Gastroesophageal sphincter (tissue), 4 donors: Measurements from ENCODE around the gene ZNF280D. TPM values are rescaled to one million over a fixed set of nuclear protein-coding genes. Genes with fewer than 3 reads are reported as not detected.

Experiments used
- ATAC-seq: fragments of 150-250 bp; one replicate; pipeline ENCODE4 v1.9.1; 2016; ENCODE audit warnings: mild to moderate bottlenecking, moderate library complexity
- H3K27ac ChIP-seq, 4 donors: fragments of 200-600 bp; sonication (generic) in 3 of 4; 1 replicate in 3 of 4; 2 replicates in 1 of 4; pipeline ENCODE4 v1.5.1; 2016 to 2019
- H3K27me3 ChIP-seq: fragments of 200-600 bp; sonication (generic); one replicate; pipeline ENCODE4 v1.5.1; 2019
- H3K36me3 ChIP-seq, 2 donors: fragments of 200-600 bp; sonication (generic); one replicate each; pipeline ENCODE4 v1.5.1; 2019; ENCODE audit warnings: control low read depth in 1 of 2
- H3K4me1 ChIP-seq, 3 donors: fragments of 200-600 bp; sonication (generic); 1 replicate in 2 of 3; 2 replicates in 1 of 3; pipeline ENCODE4 v1.5.1; 2016 to 2019; ENCODE audit warnings: control low read depth in 2 of 3
- H3K4me3 ChIP-seq, 2 donors: fragments of 200-600 bp; sonication (generic); one replicate each; pipeline ENCODE4 v1.5.1; 2019; ENCODE audit warnings: mild to moderate bottlenecking in 1 of 2, moderate library complexity in 1 of 2
- H3K9me3 ChIP-seq, 3 donors: fragments of 200-600 bp; sonication (generic); one replicate each; pipeline ENCODE4 v1.5.1; 2017 to 2019; ENCODE audit warnings: control low read depth in 2 of 3
- EP300 ChIP-seq: sonication (generic); formaldehyde crosslinking; IDR thresholded peaks from one replicate; pipeline ENCODE4 v1.6.1; 2017; ENCODE audit warnings: antibody characterized with exemption, mild to moderate bottlenecking
- POLR2A ChIP-seq, 2 donors: fragments of 450-650 bp; IDR thresholded peaks; one replicate each; pipeline ENCODE4 v1.6.1; 2017; ENCODE audit warnings: antibody characterized with exemption in 2 of 2, mild to moderate bottlenecking in 2 of 2, moderate library complexity in 1 of 2
- POLR2AphosphoS5 ChIP-seq: sonication (generic); formaldehyde crosslinking; IDR thresholded peaks from one replicate; pipeline ENCODE4 v1.6.1; 2017; ENCODE audit warnings: antibody characterized with exemption
- WGBS, 2 donors: methylation state at CpG; one replicate each; pipeline ENCODE4 v1.1.5; 2018; ENCODE audit warnings: low coverage in 1 of 2; 5-methylcytosine and 5-hydroxymethylcytosine counted together
- total RNA-seq, 4 donors: library from RNA; depleted of rRNA; stranded (reverse); fragments of >200 nt; gene quantifications; one replicate each; pipeline ENCODE4 v1.1.0, GENCODE V29; 2016
- TF ChIP-seq, protein P1 (sequence below), 4 experiments: fragments of 200-600 bp in 2 of 4; fragments of 450-650 bp in 2 of 4; sonication (generic) in 1 of 4; IDR thresholded peaks; one replicate each; pipeline ENCODE4 v1.5.1; 2017 to 2019; ENCODE audit warnings: antibody characterized with exemption in 4 of 4, mild to moderate bottlenecking in 2 of 4, moderate library complexity in 2 of 4

ZNF280D gene
- total RNA-seq, 4 donors from 2014 or later, result 51.3 to 139 (median 69.1) TPM

GRCh38 chr15:56724232-56724631 is 9.1 kb downstream of the ZNF280D start:
- Histone ChIP-seq H3K27me3 (no peaks in the 10 kb centered on the region), H3K4me3 (no peak overlapping the region), H3K36me3 (peaks cover 0 to 4% of the 10 kb centered on the region in 2 donors), H3K27ac (no peak overlapping the region), H3K4me1 (peaks cover 2 to 76% (median 13%) of the 10 kb centered on the region in 3 donors), H3K9me3 (no peaks in the 10 kb centered on the region)
- TF ChIP-seq POLR2A (IDR thresholded peaks at IDR 0.05), result no peak
- no peak for TF ChIP-seq POLR2AphosphoS5
- no peak for TF ChIP-seq EP300
- TF ChIP-seq, protein P1, sequence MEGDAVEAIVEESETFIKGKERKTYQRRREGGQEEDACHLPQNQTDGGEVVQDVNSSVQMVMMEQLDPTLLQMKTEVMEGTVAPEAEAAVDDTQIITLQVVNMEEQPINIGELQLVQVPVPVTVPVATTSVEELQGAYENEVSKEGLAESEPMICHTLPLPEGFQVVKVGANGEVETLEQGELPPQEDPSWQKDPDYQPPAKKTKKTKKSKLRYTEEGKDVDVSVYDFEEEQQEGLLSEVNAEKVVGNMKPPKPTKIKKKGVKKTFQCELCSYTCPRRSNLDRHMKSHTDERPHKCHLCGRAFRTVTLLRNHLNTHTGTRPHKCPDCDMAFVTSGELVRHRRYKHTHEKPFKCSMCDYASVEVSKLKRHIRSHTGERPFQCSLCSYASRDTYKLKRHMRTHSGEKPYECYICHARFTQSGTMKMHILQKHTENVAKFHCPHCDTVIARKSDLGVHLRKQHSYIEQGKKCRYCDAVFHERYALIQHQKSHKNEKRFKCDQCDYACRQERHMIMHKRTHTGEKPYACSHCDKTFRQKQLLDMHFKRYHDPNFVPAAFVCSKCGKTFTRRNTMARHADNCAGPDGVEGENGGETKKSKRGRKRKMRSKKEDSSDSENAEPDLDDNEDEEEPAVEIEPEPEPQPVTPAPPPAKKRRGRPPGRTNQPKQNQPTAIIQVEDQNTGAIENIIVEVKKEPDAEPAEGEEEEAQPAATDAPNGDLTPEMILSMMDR (IDR thresholded peaks at IDR 0.05), result no peak
- no peak for ATAC-seq
- 71 to 76% methylated on average over 2 to 3 of the region's 3 CpGs for WGBS, 2 donors

- 86 to 94% methylated on average over 4 of the region's 4 CpGs for WGBS, 2 donors
- H3K4me3 ChIP-seq, result no peak overlapping the region
- H3K27me3 ChIP-seq, result no peaks in the 10 kb centered on the region
- peaks cover 2 to 76% (median 13%) of the 10 kb centered on the region in 3 donors for H3K4me1 ChIP-seq
- H3K36me3 ChIP-seq, result peaks cover 0 to 4% of the 10 kb centered on the region in 2 donors
- TF ChIP-seq POLR2AphosphoS5 (no peak), POLR2A (IDR thresholded peaks at IDR 0.05) (no peak), EP300 (no peak)
- TF ChIP-seq, protein P1 (IDR thresholded peaks at IDR 0.05), result no peak
- ATAC-seq, result no peak
- H3K27ac ChIP-seq, result no peak overlapping the region
- no peaks in the 10 kb centered on the region for H3K9me3 ChIP-seq
Observed at GRCh38 chr15:56723787-56724186, 9.5 kb downstream of the ZNF280D start.

- peaks cover 2 to 69% (median 9%) of the 10 kb centered on the region in 3 donors for H3K4me1 ChIP-seq
- H3K4me3 ChIP-seq, result no peak overlapping the region
- ATAC-seq, result no peak
- H3K27me3 ChIP-seq, result no peaks in the 10 kb centered on the region
- TF ChIP-seq EP300 (no peak), POLR2AphosphoS5 (no peak)
- TF ChIP-seq, protein P1 (IDR thresholded peaks at IDR 0.05), result no peak
- no peak overlapping the region for H3K27ac ChIP-seq
- H3K36me3 ChIP-seq, result no peaks in the 10 kb centered on the region
- WGBS, 2 donors, result 74 to 94% methylated on average over 2 to 3 of the region's 3 CpGs
- H3K9me3 ChIP-seq, result no peaks in the 10 kb centered on the region
Observed at GRCh38 chr15:56719774-56720555, 13.3 kb downstream of the ZNF280D start.

DNA sequence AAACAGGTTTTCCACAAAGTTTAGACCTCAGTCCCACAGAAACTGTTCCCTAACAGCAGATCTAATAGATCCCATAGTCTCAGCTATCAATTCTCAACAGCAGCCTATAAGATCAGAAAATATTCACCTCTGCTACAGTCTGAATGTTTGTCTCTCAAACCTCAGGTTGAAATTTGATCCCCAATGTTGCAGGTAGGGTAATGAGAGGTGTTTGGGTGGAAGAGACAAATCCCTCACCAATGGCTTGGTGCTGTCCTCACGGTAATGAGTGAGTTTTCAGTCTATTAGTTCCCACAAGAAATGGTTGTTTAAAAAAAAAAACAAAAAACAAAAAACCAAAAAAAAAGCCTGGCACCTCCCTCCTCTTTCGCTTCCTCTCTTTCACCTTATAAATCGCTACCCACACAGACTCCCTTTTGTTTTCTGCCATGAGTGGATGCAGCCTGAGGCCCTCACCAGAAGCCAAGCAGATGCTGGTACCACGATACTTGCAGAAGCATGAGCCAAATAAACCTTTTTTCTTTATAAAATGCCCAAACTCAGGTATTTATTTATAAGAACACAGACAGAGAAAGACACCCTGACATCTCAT is 14.2 kb downstream of the ZNF280D start:
- no peak overlapping the region for H3K27ac ChIP-seq
- ATAC-seq, result no peak

More for the DNA sequence above, 14.2 kb downstream of the ZNF280D start:
- H3K4me3 ChIP-seq, result no peak overlapping the region
- H3K4me1 ChIP-seq, result peaks cover 0 to 69% (median 7%) of the 10 kb centered on the region in 3 donors
- H3K9me3 ChIP-seq, result no peaks in the 10 kb centered on the region
- TF ChIP-seq, protein P1 (IDR thresholded peaks at IDR 0.05), result no peak
- no peak for TF ChIP-seq POLR2A (IDR thresholded peaks at IDR 0.05)
- H3K36me3 ChIP-seq, result no peaks in the 10 kb centered on the region
- no peaks in the 10 kb centered on the region for H3K27me3 ChIP-seq
- WGBS, 2 donors, result 86 to 100% methylated on average over 1 to 4 of the region's 4 CpGs
